Smooth muscle cell (in vitro differentiated cells): Measurements from ENCODE around the gene ALDH1L2. TPM values are rescaled to one million over a fixed set of nuclear protein-coding genes. Genes with fewer than 3 reads are reported as not detected.

Experiments
- DNase-seq: peaks from one replicate; lab custom pipeline; 2025; ENCODE audit not compliant: unreplicated experiment; lab: John Stamatoyannopoulos, UW
- H2AFZ ChIP-seq: fragments of 200-600 bp; sonication (generic); 2 replicates; pipeline ENCODE4 v1.6.0; 2016; ENCODE audit warnings: antibody characterized with exemption, low read depth, mild to moderate bottlenecking
- H3F3A ChIP-seq: fragments of 200-600 bp; sonication (generic); 2 replicates; pipeline ENCODE4 v1.6.0; 2017; ENCODE audit warnings: antibody characterized with exemption, low read depth
- H3K27ac ChIP-seq: fragments of 200-600 bp; sonication (generic); 2 replicates; pipeline ENCODE4 v1.5.1; 2016; ENCODE audit warnings: low read depth, mild to moderate bottlenecking
- H3K27me3 ChIP-seq: fragments of 200-600 bp; sonication (generic); 2 replicates; pipeline ENCODE4 v1.6.1; 2016; ENCODE audit warnings: low read depth, mild to moderate bottlenecking
- H3K36me3 ChIP-seq: fragments of 200-600 bp; sonication (generic); 2 replicates; pipeline ENCODE4 v1.5.1; 2016; ENCODE audit warnings: low read depth
- H3K4me1 ChIP-seq: fragments of 200-600 bp; sonication (generic); 2 replicates; pipeline ENCODE4 v1.5.1; 2016; ENCODE audit warnings: low read depth
- H3K4me2 ChIP-seq: fragments of 200-600 bp; sonication (generic); 2 replicates; pipeline ENCODE4 v1.6.0; 2016; ENCODE audit warnings: mild to moderate bottlenecking
- H3K4me3 ChIP-seq: fragments of 200-600 bp; sonication (generic); 2 replicates; pipeline ENCODE4 v1.5.1; 2016; ENCODE audit warnings: mild to moderate bottlenecking
- H3K79me2 ChIP-seq: fragments of 200-600 bp; sonication (generic); 2 replicates; pipeline ENCODE4 v1.6.0; 2016; ENCODE audit warnings: low read depth, mild to moderate bottlenecking
- H3K9ac ChIP-seq: fragments of 200-600 bp; sonication (generic); 2 replicates; pipeline ENCODE4 v1.6.0; 2016; ENCODE audit warnings: low read depth
- H3K9me3 ChIP-seq: fragments of 200-600 bp; sonication (generic); replicated peaks from 2 replicates; pipeline ENCODE4 v1.5.1; 2016; ENCODE audit warnings: low read depth
- H4K20me1 ChIP-seq: fragments of 200-600 bp; sonication (generic); 2 replicates; pipeline ENCODE4 v1.6.0; 2016; ENCODE audit warnings: low read depth
- WGBS: methylation state at CpG from one replicate; pipeline ENCODE4 v1.1.7; 2016; ENCODE audit warnings: low lambda C conversion rate; 5-methylcytosine and 5-hydroxymethylcytosine counted together
- polyA plus RNA-seq: library from polyadenylated mRNA; unstranded; fragments of >200 nt; fragmentation: Nextera tagmentation; extraction: Ambion mirVana; gene quantifications from 2 replicates; pipeline ENCODE4 v1.2.1, GENCODE V29; 2016
- total RNA-seq: library from RNA; depleted of rRNA; stranded (reverse); fragments of >200 nt; gene quantifications from 2 replicates; pipeline ENCODE4 v1.2.3, GENCODE V29; 2014
- TF ChIP-seq, protein P1 (sequence below): fragments of 200-600 bp; sonication (generic); IDR thresholded peaks from 2 replicates; pipeline ENCODE4 v1.5.1; 2017; ENCODE audit warnings: borderline replicate concordance, mild to moderate bottlenecking, antibody characterized with exemption; ENCODE audit not compliant: insufficient read depth, poor library complexity, severe bottlenecking

The ALDH1L2 gene
- total and polyA plus RNA-seq, 2 experiments from 2014 or later: 25.3 to 28.1 TPM

DNA sequence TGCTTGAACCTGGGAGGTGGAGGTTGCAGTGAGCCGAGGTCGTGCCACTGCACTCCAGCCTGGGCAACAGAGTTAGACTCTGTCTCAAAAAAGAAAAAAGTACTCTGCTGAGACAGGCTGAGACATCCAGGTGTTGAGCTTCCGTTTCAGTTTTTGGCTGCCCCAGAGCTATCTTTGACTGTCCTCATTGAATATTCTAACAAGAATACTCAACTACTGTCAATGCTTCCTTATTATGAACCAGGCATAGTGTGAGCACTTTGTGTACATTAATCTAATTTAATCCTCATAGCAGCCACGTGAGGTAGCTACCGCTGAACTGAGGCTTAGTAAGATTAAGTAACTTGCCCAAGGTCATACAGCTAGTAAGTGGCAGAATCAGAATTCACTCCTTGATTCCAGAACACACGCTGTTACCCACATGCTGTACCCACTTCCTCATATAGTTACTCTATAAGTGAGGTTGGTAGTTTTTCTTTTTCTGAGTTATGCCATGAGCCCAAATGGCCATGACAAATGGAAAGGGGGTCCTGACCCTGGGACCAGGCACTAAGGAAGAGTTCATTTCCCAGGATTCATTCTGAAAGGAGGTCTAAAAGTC lies 11.3 kb downstream of the ALDH1L2 start:
- H3K27me3 ChIP-seq: no peaks in the 10 kb centered on the region

DNA sequence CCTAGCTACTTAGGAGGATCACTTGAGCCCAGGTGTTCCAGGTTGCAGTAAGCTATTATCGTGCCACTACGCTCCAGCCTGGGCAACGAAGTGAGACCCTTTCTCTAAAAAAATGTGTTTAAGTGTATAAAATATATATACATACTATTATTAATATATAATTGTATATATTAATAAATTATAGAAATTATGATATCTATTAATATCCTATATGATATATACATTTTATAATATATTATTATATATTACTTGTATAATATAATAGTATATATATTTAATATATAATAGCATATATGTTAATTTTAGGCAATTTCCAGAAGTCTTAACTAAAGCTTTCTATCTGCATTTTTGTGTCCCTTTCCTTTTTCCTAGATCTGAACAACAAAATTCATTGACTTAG lies 12.3 kb downstream of the ALDH1L2 start:
- Histone ChIP-seq H3K4me1 (no peaks in the 10 kb centered on the region), H3K36me3 (peaks cover 22% of the 10 kb centered on the region), H3F3A (no peaks in the 10 kb centered on the region), H3K4me3 (no peak overlapping the region), H3K9me3 (no peaks in the 10 kb centered on the region), H3K27ac (no peak overlapping the region), H3K9ac (no peak overlapping the region), H3K4me2 (no peak overlapping the region), H4K20me1 (peaks cover 36% of the 10 kb centered on the region), H3K79me2 (peaks cover 15% of the 10 kb centered on the region), H2AFZ (no peak overlapping the region), H3K27me3 (no peaks in the 10 kb centered on the region)
- 98% methylated on average over 3 of the region's 3 CpGs for WGBS
- TF ChIP-seq, protein P1, sequence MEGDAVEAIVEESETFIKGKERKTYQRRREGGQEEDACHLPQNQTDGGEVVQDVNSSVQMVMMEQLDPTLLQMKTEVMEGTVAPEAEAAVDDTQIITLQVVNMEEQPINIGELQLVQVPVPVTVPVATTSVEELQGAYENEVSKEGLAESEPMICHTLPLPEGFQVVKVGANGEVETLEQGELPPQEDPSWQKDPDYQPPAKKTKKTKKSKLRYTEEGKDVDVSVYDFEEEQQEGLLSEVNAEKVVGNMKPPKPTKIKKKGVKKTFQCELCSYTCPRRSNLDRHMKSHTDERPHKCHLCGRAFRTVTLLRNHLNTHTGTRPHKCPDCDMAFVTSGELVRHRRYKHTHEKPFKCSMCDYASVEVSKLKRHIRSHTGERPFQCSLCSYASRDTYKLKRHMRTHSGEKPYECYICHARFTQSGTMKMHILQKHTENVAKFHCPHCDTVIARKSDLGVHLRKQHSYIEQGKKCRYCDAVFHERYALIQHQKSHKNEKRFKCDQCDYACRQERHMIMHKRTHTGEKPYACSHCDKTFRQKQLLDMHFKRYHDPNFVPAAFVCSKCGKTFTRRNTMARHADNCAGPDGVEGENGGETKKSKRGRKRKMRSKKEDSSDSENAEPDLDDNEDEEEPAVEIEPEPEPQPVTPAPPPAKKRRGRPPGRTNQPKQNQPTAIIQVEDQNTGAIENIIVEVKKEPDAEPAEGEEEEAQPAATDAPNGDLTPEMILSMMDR: no peak
- DNase-seq: no peak

More for the DNA sequence above, 11.3 kb downstream of the ALDH1L2 start:
- Histone ChIP-seq H4K20me1 (peaks cover 41% of the 10 kb centered on the region), H3K4me3 (no peak overlapping the region), H3K9ac (no peak overlapping the region), H3K27ac (no peak overlapping the region), H3K79me2 (peaks cover 15% of the 10 kb centered on the region), H3F3A (no peaks in the 10 kb centered on the region), H2AFZ (no peak overlapping the region), H3K4me2 (no peak overlapping the region), H3K4me1 (no peaks in the 10 kb centered on the region), H3K36me3 (peaks cover 22% of the 10 kb centered on the region), H3K9me3 (no peaks in the 10 kb centered on the region)
- TF ChIP-seq, protein P1: no peak
- WGBS: 95% methylated on average over 6 of the region's 6 CpGs
- DNase-seq: no peak

DNA sequence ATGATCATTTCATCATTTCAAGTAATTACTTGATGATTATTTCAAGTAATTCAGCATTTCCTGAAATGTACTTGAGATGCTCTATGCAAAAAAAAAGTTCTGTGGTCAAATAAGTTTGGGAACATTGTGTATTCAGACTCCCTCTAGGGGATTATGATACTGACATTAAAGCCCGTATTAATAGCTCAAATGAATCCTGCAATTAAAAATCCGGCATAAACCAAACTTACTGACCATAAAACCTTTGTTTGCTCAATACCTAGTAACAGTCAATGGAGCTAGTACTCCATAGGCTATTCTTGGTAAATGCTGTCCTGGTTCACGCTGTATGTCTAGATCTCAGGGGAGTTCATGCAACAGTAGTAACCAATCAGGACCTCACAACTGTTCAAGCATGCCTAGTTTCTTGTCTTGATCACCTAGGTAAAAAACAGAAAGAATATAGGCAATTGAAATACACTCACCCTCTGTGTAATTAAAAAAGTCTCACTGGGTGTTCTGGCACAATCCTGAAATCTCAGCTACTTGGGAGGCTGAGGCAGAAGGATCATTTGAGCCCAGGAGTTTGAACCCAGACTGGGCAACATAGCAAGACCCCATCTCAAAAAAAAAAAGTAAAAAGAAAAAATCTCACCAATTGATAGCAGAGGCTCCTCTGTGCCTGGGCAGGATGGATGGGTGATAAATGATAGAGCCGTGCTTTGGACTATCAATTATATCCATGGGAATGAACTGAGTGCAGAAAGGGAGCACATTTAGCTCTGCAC lies 14.1 kb downstream of the ALDH1L2 start:
- TF ChIP-seq, protein P1: no peak
- H4K20me1 ChIP-seq: peaks cover 20% of the 10 kb centered on the region
- peaks cover 8% of the 10 kb centered on the region for H3K79me2 ChIP-seq
- H2AFZ ChIP-seq: no peak overlapping the region
- peaks cover 27% of the 10 kb centered on the region for H3K36me3 ChIP-seq
- H3K4me3 ChIP-seq: no peak overlapping the region
- no peak for DNase-seq
- H3K9me3 ChIP-seq: no peaks in the 10 kb centered on the region
- no peak overlapping the region for H3K27ac ChIP-seq
- no peak overlapping the region for H3K4me2 ChIP-seq
- no peaks in the 10 kb centered on the region for H3K4me1 ChIP-seq
- no peak overlapping the region for H3K9ac ChIP-seq
- H3K27me3 ChIP-seq: no peaks in the 10 kb centered on the region
- no peaks in the 10 kb centered on the region for H3F3A ChIP-seq
- 96% methylated on average over 4 of the region's 4 CpGs for WGBS
